Ascending aorta (tissue), 2 donors: ENCODE results near the gene CDK19. TPM values are rescaled to one million over a fixed set of nuclear protein-coding genes. Genes with fewer than 3 reads are reported as not detected.
"Not testable (repeated sequence)": the region's sequence is repeated elsewhere in the genome, so short reads cannot be mapped to it uniquely, and the experiment has no call there.

Source experiments
- DNase-seq, 2 donors: peaks; one replicate each; pipeline ENCODE4 v3.0.0-alpha.2; 2019; ENCODE audit warnings: low spot score in 2 of 2
- H3K27ac ChIP-seq, 2 donors: fragments of 200-600 bp; sonication (generic); one replicate each; pipeline ENCODE4 v1.5.1; 2016 to 2017; ENCODE audit warnings: mild to moderate bottlenecking in 1 of 2
- H3K27me3 ChIP-seq: fragments of 200-600 bp; sonication (generic); one replicate; pipeline ENCODE4 v1.5.1; 2017
- H3K36me3 ChIP-seq, 2 donors: fragments of 200-600 bp; sonication (generic); one replicate each; pipeline ENCODE4 v1.5.1; 2016
- H3K4me1 ChIP-seq, 2 donors: fragments of 200-600 bp; sonication (generic); one replicate each; pipeline ENCODE4 v1.5.1; 2016 to 2017; ENCODE audit warnings: mild to moderate bottlenecking in 1 of 2
- H3K4me3 ChIP-seq, 2 donors: fragments of 200-600 bp; sonication (generic); one replicate each; pipeline ENCODE4 v1.5.1; 2016 to 2017; ENCODE audit warnings: mild to moderate bottlenecking in 1 of 2
- H3K9me3 ChIP-seq, 2 donors: fragments of 200-600 bp; sonication (generic); one replicate each; pipeline ENCODE4 v1.5.1; 2016
- CTCF ChIP-seq, 3 experiments: fragments of 200-600 bp in 2 of 3; fragments of 450-650 bp in 1 of 3; sonication (generic) in 2 of 3; IDR thresholded peaks; one replicate each; pipeline ENCODE4 v1.5.1; 2016 to 2019; ENCODE audit warnings: antibody characterized with exemption in 3 of 3, mild to moderate bottlenecking in 1 of 3, moderate library complexity in 1 of 3
- intact Hi-C: fragments of 100-400 bp; cut with DNase I; formaldehyde crosslinking; loops from one replicate; pipeline ENCODE4 v1.15.1; 2023
- total RNA-seq: library from RNA; depleted of rRNA; stranded (reverse); fragments of >200 nt; gene quantifications from one replicate; pipeline ENCODE4 v1.1.0, GENCODE V29; 2016

The CDK19 gene
- total RNA-seq, 1 donor from 2014 or later, result 5.2 TPM

- no peak for DNase-seq
- H3K27me3 ChIP-seq, result no peaks in the 10 kb centered on the region
- no peak overlapping the region for H3K4me3 ChIP-seq
- no peaks in the 10 kb centered on the region for H3K4me1 ChIP-seq
- intact Hi-C loops, result no loop called here
- no peak overlapping the region for H3K27ac ChIP-seq
- no peaks in the 10 kb centered on the region for H3K9me3 ChIP-seq
- H3K36me3 ChIP-seq, result no peaks in the 10 kb centered on the region
- TF ChIP-seq CTCF (IDR thresholded peaks at IDR 0.05), result no peak
These were observed 92.3 kb downstream of the CDK19 start for GRCh38 chr6:110723017-110723416.

- H3K4me3 ChIP-seq, result no peak overlapping the region
- H3K9me3 ChIP-seq, result no peaks in the 10 kb centered on the region
- no peaks in the 10 kb centered on the region for H3K36me3 ChIP-seq
- TF ChIP-seq CTCF (IDR thresholded peaks at IDR 0.05), result no peak
- no peak overlapping the region for H3K27ac ChIP-seq
- H3K27me3 ChIP-seq, result no peaks in the 10 kb centered on the region
- H3K4me1 ChIP-seq, result no peaks in the 10 kb centered on the region
- intact Hi-C loops, result no loop called here
- DNase-seq, result no peak
These were observed 95.2 kb downstream of the CDK19 start for GRCh38 chr6:110720066-110720465.

- H3K36me3 ChIP-seq, H3K4me1 ChIP-seq, H3K9me3 ChIP-seq, intact Hi-C loops, H3K27ac ChIP-seq, DNase-seq, H3K4me3 ChIP-seq, H3K27me3 ChIP-seq: not testable (repeated sequence)
These were observed 95.7 kb downstream of the CDK19 start for GRCh38 chr6:110719601-110720000.

- Histone ChIP-seq H3K27ac (no peak overlapping the region), H3K9me3 (no peaks in the 10 kb centered on the region), H3K36me3 (no peaks in the 10 kb centered on the region), H3K4me1 (no peaks in the 10 kb centered on the region), H3K27me3 (no peaks in the 10 kb centered on the region), H3K4me3 (no peak overlapping the region)
- no peak for DNase-seq
- intact Hi-C loops, result no loop called here
- TF ChIP-seq CTCF (IDR thresholded peaks at IDR 0.05), result no peak
These were observed 101.1 kb downstream of the CDK19 start for GRCh38 chr6:110714143-110714542.

- H3K4me3 ChIP-seq, result no peak overlapping the region
- H3K4me1 ChIP-seq, result no peaks in the 10 kb centered on the region
- H3K27me3 ChIP-seq, result no peaks in the 10 kb centered on the region
- intact Hi-C loops, result no loop called here
- H3K27ac ChIP-seq, result no peak overlapping the region
- H3K9me3 ChIP-seq, result no peaks in the 10 kb centered on the region
- no peak for DNase-seq
- H3K36me3 ChIP-seq, result no peaks in the 10 kb centered on the region
- no peak for TF ChIP-seq CTCF (IDR thresholded peaks at IDR 0.05)
These were observed 103.0 kb downstream of the CDK19 start for GRCh38 chr6:110712238-110712637.

GRCh38 chr6:110710115-110710514 is 105.2 kb downstream of the CDK19 start:
- Histone ChIP-seq H3K4me3 (no peak overlapping the region), H3K9me3 (no peaks in the 10 kb centered on the region), H3K4me1 (no peaks in the 10 kb centered on the region), H3K27me3 (no peaks in the 10 kb centered on the region), H3K36me3 (no peaks in the 10 kb centered on the region), H3K27ac (no peak overlapping the region)
- DNase-seq, result no peak
- intact Hi-C loops, result no loop called here
- no peak for TF ChIP-seq CTCF (IDR thresholded peaks at IDR 0.05)
